ENCODE measurements around the gene OR1F1.

OR1F1 gene

DNA sequence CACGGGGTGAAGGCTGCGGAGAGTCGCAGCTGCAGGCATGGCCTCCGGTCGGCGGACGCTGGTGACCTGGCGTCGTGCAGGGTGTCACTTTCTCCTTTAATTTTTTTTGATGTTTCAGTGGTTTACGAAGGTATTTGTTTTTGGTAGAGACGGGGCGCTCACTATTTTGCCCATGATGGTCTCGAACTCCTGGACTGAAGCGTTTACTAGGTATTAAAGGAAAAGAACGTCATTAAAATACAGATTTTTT, 36.1 kb upstream of the OR1F1 start:
- no peaks in the 10 kb centered on the region for H3K36me3 ChIP-seq (ENCODE audit: low read length)
- no peak overlapping the region for H3K4me3 ChIP-seq (ENCODE audit: insufficient read depth, low read length, poor library complexity, severe bottlenecking)
- no peaks in the 10 kb centered on the region for H4K20me1 ChIP-seq (ENCODE audit: low read depth, low read length)
- TF ChIP-seq EZH2phosphoT487 (conservative IDR thresholded peaks at IDR 0.05; ENCODE audit: low read length) = no peak
- TF ChIP-seq, protein P1, sequence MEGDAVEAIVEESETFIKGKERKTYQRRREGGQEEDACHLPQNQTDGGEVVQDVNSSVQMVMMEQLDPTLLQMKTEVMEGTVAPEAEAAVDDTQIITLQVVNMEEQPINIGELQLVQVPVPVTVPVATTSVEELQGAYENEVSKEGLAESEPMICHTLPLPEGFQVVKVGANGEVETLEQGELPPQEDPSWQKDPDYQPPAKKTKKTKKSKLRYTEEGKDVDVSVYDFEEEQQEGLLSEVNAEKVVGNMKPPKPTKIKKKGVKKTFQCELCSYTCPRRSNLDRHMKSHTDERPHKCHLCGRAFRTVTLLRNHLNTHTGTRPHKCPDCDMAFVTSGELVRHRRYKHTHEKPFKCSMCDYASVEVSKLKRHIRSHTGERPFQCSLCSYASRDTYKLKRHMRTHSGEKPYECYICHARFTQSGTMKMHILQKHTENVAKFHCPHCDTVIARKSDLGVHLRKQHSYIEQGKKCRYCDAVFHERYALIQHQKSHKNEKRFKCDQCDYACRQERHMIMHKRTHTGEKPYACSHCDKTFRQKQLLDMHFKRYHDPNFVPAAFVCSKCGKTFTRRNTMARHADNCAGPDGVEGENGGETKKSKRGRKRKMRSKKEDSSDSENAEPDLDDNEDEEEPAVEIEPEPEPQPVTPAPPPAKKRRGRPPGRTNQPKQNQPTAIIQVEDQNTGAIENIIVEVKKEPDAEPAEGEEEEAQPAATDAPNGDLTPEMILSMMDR (IDR thresholded peaks at IDR 0.05; ENCODE audit: insufficient read depth, low read length, poor library complexity, severe bottlenecking) = no peak
- H3K27ac ChIP-seq (ENCODE audit: low read depth, low read length) = no peak overlapping the region
- no peaks in the 10 kb centered on the region for H3K9me3 ChIP-seq (ENCODE audit: insufficient read depth, low read length)
- H3K9me2 ChIP-seq (replicated peaks; ENCODE audit: insufficient read depth, low read length) = no peaks in the 10 kb centered on the region
- no peak overlapping the region for H2AFZ ChIP-seq (ENCODE audit: low read depth, low read length, severe bottlenecking)
- peak overlapping the region; percentile 36 for H3K4me2 ChIP-seq (ENCODE audit: low read depth, low read length, poor library complexity, severe bottlenecking)
- H3F3A ChIP-seq (ENCODE audit: insufficient read depth) = peaks cover 12% of the 10 kb centered on the region; the same call in 1 of the 2 replicates
- H3K27me3 ChIP-seq (ENCODE audit: low read length) = no peaks in the 10 kb centered on the region
- no peaks in the 10 kb centered on the region for H3K79me2 ChIP-seq (ENCODE audit: insufficient read depth, low read length)
- no peak overlapping the region for H3K9ac ChIP-seq (ENCODE audit: low read length)

DNA sequence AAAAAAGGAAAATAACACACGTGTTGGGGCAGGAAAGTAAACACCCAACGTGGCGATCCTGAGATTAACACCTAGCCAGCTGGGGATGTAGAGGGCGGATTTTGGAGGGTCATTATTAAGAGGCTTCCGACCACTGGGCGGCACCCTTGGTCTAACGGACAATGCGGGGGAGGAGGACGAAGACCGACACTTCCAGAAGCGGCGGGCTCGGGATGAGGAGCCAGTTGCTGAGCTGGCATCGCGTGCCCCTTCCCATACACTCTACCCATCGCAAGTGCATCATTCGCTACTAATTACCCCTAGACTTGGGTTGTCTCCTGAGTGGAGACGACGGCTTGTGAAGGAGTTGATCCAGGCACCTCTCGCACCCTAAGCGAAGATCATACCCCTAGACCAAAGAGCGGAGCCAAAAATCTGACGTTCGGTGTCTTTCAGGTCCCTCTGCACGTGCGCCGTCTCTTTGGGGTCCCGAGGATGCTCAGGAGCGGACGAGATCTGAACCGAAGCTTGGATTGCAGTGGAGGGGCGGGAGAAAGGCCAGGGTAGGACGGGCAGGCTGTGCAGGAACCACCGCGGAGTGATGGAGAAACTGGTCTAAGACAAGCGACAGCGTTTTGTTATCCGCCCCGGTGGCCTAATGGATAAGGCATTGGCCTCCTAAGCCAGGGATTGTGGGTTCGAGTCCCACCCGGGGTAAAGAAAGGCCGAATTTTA, 35.6 kb upstream of the OR1F1 start:
- H3K27ac ChIP-seq (ENCODE audit: low read depth, low read length) = no peak overlapping the region
- TF ChIP-seq EZH2phosphoT487 (conservative IDR thresholded peaks at IDR 0.05; ENCODE audit: low read length) = no peak
- TF ChIP-seq, protein P1 (IDR thresholded peaks at IDR 0.05; ENCODE audit: insufficient read depth, low read length, poor library complexity, severe bottlenecking) = peak; percentile 17
- H2AFZ ChIP-seq (ENCODE audit: low read depth, low read length, severe bottlenecking) = no peak overlapping the region
- H3K79me2 ChIP-seq (ENCODE audit: insufficient read depth, low read length) = no peaks in the 10 kb centered on the region
- H3K27me3 ChIP-seq (ENCODE audit: low read length) = no peaks in the 10 kb centered on the region
- H4K20me1 ChIP-seq (ENCODE audit: low read depth, low read length) = no peaks in the 10 kb centered on the region
- H3K9ac ChIP-seq (ENCODE audit: low read length) = no peak overlapping the region
- no peak overlapping the region for H3K4me3 ChIP-seq (ENCODE audit: insufficient read depth, low read length, poor library complexity, severe bottlenecking)
- no peaks in the 10 kb centered on the region for H3K9me3 ChIP-seq (ENCODE audit: insufficient read depth, low read length)
- H3K4me2 ChIP-seq (ENCODE audit: low read depth, low read length, poor library complexity, severe bottlenecking) = peak overlapping the region; percentile 36
- no peaks in the 10 kb centered on the region for H3K9me2 ChIP-seq (replicated peaks; ENCODE audit: insufficient read depth, low read length)
- H3K36me3 ChIP-seq (ENCODE audit: low read length) = no peaks in the 10 kb centered on the region
- H3F3A ChIP-seq (ENCODE audit: insufficient read depth) = peaks cover 12% of the 10 kb centered on the region; the same call in 1 of the 2 replicates

DNA sequence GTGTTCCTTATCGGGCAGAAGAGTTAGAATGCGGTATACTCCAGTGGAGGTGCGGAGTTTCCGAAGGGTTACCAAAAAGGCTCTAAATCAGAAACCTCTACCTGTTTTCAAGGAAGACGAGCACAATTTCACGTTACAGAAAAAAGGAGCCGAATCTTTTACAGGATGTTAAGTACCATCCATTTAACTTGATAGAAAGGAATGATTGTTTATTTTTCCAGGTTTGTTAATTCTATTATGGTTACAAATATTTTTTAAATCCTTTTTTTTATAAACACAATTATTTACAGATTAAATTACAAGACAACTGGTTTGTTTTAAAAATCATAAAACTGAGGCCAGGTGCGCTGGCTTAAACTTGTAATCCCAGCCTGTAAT, 35.0 kb upstream of the OR1F1 start:
- H3K27me3 ChIP-seq (ENCODE audit: low read length) = no peaks in the 10 kb centered on the region
- H3K9me2 ChIP-seq (replicated peaks; ENCODE audit: insufficient read depth, low read length) = no peaks in the 10 kb centered on the region
- no peak overlapping the region for H3K9ac ChIP-seq (ENCODE audit: low read length)
- H4K20me1 ChIP-seq (ENCODE audit: low read depth, low read length) = no peaks in the 10 kb centered on the region
- peaks cover 12% of the 10 kb centered on the region; the same call in 1 of the 2 replicates for H3F3A ChIP-seq (ENCODE audit: insufficient read depth)
- H3K9me3 ChIP-seq (ENCODE audit: insufficient read depth, low read length) = no peaks in the 10 kb centered on the region
- no peak for TF ChIP-seq EZH2phosphoT487 (conservative IDR thresholded peaks at IDR 0.05; ENCODE audit: low read length)
- TF ChIP-seq, protein P1 (IDR thresholded peaks at IDR 0.05; ENCODE audit: insufficient read depth, low read length, poor library complexity, severe bottlenecking) = no peak
- no peaks in the 10 kb centered on the region for H3K36me3 ChIP-seq (ENCODE audit: low read length)
- H3K79me2 ChIP-seq (ENCODE audit: insufficient read depth, low read length) = no peaks in the 10 kb centered on the region
- H2AFZ ChIP-seq (ENCODE audit: low read depth, low read length, severe bottlenecking) = no peak overlapping the region
- no peak overlapping the region for H3K27ac ChIP-seq (ENCODE audit: low read depth, low read length)
- H3K4me3 ChIP-seq (ENCODE audit: insufficient read depth, low read length, poor library complexity, severe bottlenecking) = no peak overlapping the region
- no peak overlapping the region for H3K4me2 ChIP-seq (ENCODE audit: low read depth, low read length, poor library complexity, severe bottlenecking)

Data from SU-DHL-6 (cell line).